T-cell (primary cell): Measurements from ENCODE around the gene SLC24A4. TPM values are rescaled to one million over a fixed set of nuclear protein-coding genes. Genes with fewer than 3 reads are reported as not detected.

Source experiments
- ATAC-seq, 4 experiments: fragments of 200-7000 bp in 3 of 4; fragments of 150-1000 bp in 1 of 4; cut with Tn5 transposase; replicated peaks in 1 of 4; 1 replicate in 3 of 4; 2 replicates in 1 of 4; pipeline ENCODE4 v1.10.0; 2021; ENCODE audit warnings: moderate library complexity in 3 of 4, mild to moderate bottlenecking in 2 of 4, moderate number of reproducible peaks in 1 of 4
- CTCF ChIA-PET, 2 donors: fragments of 300-600 bp; sonication (Branson Sonifier 250); formaldehyde crosslinking; loops; one replicate each; lab custom pipeline; 2022; ENCODE audit warnings: antibody characterized with exemption in 2 of 2; lab: Charles Lee
- POLR2A ChIA-PET, 2 donors: fragments of 300-600 bp; sonication (Branson Sonifier 250); formaldehyde crosslinking; loops; one replicate each; lab custom pipeline; 2022; ENCODE audit warnings: antibody characterized with exemption in 2 of 2; lab: Charles Lee
- DNase-seq, 35 experiments: peaks; one replicate each; pipeline versions ENCODE4 v3.0.0 to v3.0.0-alpha.2; 2013 to 2023
- H3K27ac ChIP-seq: one replicate; pipeline ENCODE4 v1.5.1; 2013; ENCODE audit warnings: low read length
- H3K27me3 ChIP-seq, 2 experiments: replicated peaks in 1 of 2; 1 replicate in 1 of 2; 2 replicates in 1 of 2; pipeline versions ENCODE4 v1.6.1 to v1.7.0; 2013; ENCODE audit warnings: low read length in 1 of 2, mixed read lengths in 1 of 2; ENCODE audit not compliant: control insufficient read depth in 2 of 2, insufficient read depth in 2 of 2; ENCODE audit errors: extremely low read depth in 1 of 2
- H3K36me3 ChIP-seq, 2 donors: 1 replicate in 1 of 2; 2 replicates in 1 of 2; pipeline versions ENCODE4 v1.6.1 to v1.7.0; 2013; ENCODE audit warnings: low read length in 1 of 2; ENCODE audit not compliant: control insufficient read depth in 2 of 2, insufficient read depth in 1 of 2; ENCODE audit errors: extremely low read depth in 1 of 2
- H3K4me1 ChIP-seq, 2 experiments: 1 replicate in 1 of 2; 2 replicates in 1 of 2; pipeline versions ENCODE4 v1.6.1 to v1.7.0; 2013; ENCODE audit warnings: low read length in 2 of 2, mixed read lengths in 1 of 2; ENCODE audit not compliant: insufficient read depth in 2 of 2, control insufficient read depth in 1 of 2; ENCODE audit errors: extremely low read depth in 1 of 2
- H3K4me3 ChIP-seq, 2 donors: 1 replicate in 1 of 2; 2 replicates in 1 of 2; pipeline versions ENCODE4 v1.5.1 to v1.7.0; 2013; ENCODE audit warnings: mild to moderate bottlenecking in 2 of 2, low read length in 1 of 2, moderate library complexity in 1 of 2; ENCODE audit not compliant: control insufficient read depth in 1 of 2; ENCODE audit errors: extremely low read depth in 1 of 2
- H3K9me3 ChIP-seq: 2 replicates; pipeline ENCODE4 v1.7.0; 2013
- H3K27ac Mint-ChIP-seq, 2 donors: one replicate each; pipeline ENCODE4 v1.8.0; 2020 to 2021; ENCODE audit warnings: mild to moderate bottlenecking in 2 of 2, mixed read lengths in 2 of 2
- H3K27me3 Mint-ChIP-seq, 2 donors: one replicate each; pipeline ENCODE4 v1.8.0; 2021 to 2022; ENCODE audit warnings: mixed read lengths in 2 of 2
- H3K36me3 Mint-ChIP-seq: one replicate; pipeline ENCODE4 v1.8.0; 2021; ENCODE audit warnings: mixed read lengths
- H3K4me1 Mint-ChIP-seq, 3 donors: one replicate each; pipeline ENCODE4 v1.8.0; 2020 to 2022; ENCODE audit warnings: mixed read lengths in 3 of 3, mild to moderate bottlenecking in 1 of 3
- H3K4me3 Mint-ChIP-seq, 3 donors: one replicate each; pipeline ENCODE4 v1.8.0; 2020 to 2022; ENCODE audit warnings: mild to moderate bottlenecking in 3 of 3, mixed read lengths in 3 of 3, moderate library complexity in 3 of 3
- H3K9me3 Mint-ChIP-seq, 3 donors: one replicate each; pipeline ENCODE4 v1.8.0; 2020 to 2022; ENCODE audit warnings: mixed read lengths in 3 of 3
- WGBS: methylation state at CpG from one replicate; pipeline ENCODE4 v1.1.5; 2013; ENCODE audit warnings: missing lambda C conversion rate; ENCODE audit not compliant: insufficient coverage; 5-methylcytosine and 5-hydroxymethylcytosine counted together
- total RNA-seq, 35 experiments: library from RNA in 6 of 35; stranded (reverse) in 6 of 35; fragments of 120-200 nt in 1 of 35; gene quantifications; one replicate each; pipeline versions ENCODE4 v1.2.1 to v1.2.4 and lab custom pipeline; 2013 to 2026

SLC24A4 gene
- total RNA-seq, 5 donors from 2014 or later (not counting 1 experiment from before 2014, with no cell fraction given): 0.14 to 0.15 TPM; not detected in 3

DNA sequence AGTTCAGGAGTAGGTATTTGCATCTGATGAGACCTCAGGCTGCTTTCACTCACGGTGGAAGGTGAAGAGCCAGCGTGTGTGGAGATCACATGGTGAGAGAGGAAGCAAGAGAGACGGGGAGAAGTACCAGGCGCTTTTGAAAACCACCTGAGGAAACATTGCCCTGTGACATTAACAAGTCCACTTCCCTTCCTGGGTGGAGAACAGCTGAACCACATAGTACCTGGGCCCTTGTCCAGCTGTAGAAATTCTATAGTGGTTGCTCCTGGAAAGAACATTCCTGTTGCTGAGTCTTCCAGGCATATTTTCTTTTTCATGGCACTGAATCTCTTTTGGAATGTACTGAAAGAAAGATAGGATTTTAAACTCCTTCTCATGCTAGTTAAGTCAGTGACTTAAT is 103.3 kb downstream of the SLC24A4 start:
- peak in 2 of 4 experiments; percentile 37 to 40 for ATAC-seq

GRCh38 chr14:92427096-92427495 is 104.1 kb downstream of the SLC24A4 start:
- no peak overlapping the region for H3K27ac Mint-ChIP-seq
- H3K27me3 Mint-ChIP-seq: no peaks in the 10 kb centered on the region
- no peaks in the 10 kb centered on the region for H3K36me3 Mint-ChIP-seq
- H3K9me3 ChIP-seq: no peaks in the 10 kb centered on the region
- H3K36me3 ChIP-seq: no peaks in the 10 kb centered on the region
- peaks cover 0 to 6% of the 10 kb centered on the region in 2 experiments for H3K27me3 ChIP-seq
- peaks cover 5 to 8% of the 10 kb centered on the region in 2 experiments for H3K4me1 ChIP-seq
- peaks cover 9 to 11% (median 9%) of the 10 kb centered on the region in 3 donors for H3K4me1 Mint-ChIP-seq
- H3K27ac ChIP-seq: no peak overlapping the region
- ATAC-seq (no peak), DNase-seq (no peak)
- H3K9me3 Mint-ChIP-seq: no peaks in the 10 kb centered on the region
- ChIA-PET CTCF (no interaction called here), POLR2A (no interaction called here)
- no peak overlapping the region for H3K4me3 Mint-ChIP-seq
- WGBS: 67% methylated on average over 3 of the region's 3 CpGs
- no peak overlapping the region for H3K4me3 ChIP-seq

More for the DNA sequence above, 103.3 kb downstream of the SLC24A4 start:
- H3K36me3 ChIP-seq: no peaks in the 10 kb centered on the region
- H3K27me3 Mint-ChIP-seq: no peaks in the 10 kb centered on the region
- H3K27me3 ChIP-seq: peaks cover 0 to 6% of the 10 kb centered on the region in 2 experiments
- no peak overlapping the region for H3K27ac ChIP-seq
- WGBS: 0% methylated on average over 2 of the region's 4 CpGs
- H3K9me3 ChIP-seq: no peaks in the 10 kb centered on the region
- no peak overlapping the region for H3K4me3 Mint-ChIP-seq
- H3K36me3 Mint-ChIP-seq: no peaks in the 10 kb centered on the region
- no peaks in the 10 kb centered on the region for H3K9me3 Mint-ChIP-seq
- peak overlapping the region in 1 of 2 donors; percentile 17 for H3K27ac Mint-ChIP-seq
- peak in 1 of 35 experiments; percentile 13 for DNase-seq
- H3K4me1 Mint-ChIP-seq: peaks cover 9 to 11% (median 9%) of the 10 kb centered on the region in 3 donors
- POLR2A ChIA-PET: no interaction called here
- H3K4me3 ChIP-seq: no peak overlapping the region
- peaks cover 5 to 8% of the 10 kb centered on the region in 2 experiments for H3K4me1 ChIP-seq
- CTCF ChIA-PET: no interaction called here

DNA sequence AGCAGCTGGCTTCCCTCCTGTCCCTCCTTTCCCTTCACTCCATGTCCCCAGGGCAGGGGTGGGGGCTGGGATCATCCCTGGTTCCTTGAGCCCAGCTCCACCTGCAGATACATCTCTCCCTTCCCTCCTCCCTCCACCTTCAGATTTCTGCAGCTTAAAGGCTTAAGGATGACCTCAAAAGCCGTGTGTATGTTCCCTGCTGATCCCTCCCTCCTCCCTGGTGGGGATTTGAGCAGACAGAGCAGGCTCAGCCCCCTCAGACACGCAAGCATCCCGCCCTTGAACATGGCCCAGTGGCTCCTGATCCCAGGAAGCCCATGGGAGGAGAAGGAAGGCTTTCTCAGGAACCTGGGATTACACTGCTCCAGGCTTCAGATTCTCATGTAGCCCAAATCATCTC is 107.7 kb downstream of the SLC24A4 start:
- no peaks in the 10 kb centered on the region for H3K36me3 ChIP-seq
- no peaks in the 10 kb centered on the region for H3K36me3 Mint-ChIP-seq
- H3K27me3 Mint-ChIP-seq: no peaks in the 10 kb centered on the region
- no peaks in the 10 kb centered on the region for H3K9me3 ChIP-seq
- H3K4me3 ChIP-seq: no peak overlapping the region
- peaks cover 0 to 6% of the 10 kb centered on the region in 2 experiments for H3K27me3 ChIP-seq
- no peak overlapping the region for H3K4me3 Mint-ChIP-seq
- no peak for DNase-seq
- ChIA-PET CTCF (no interaction called here), POLR2A (no interaction called here)
- H3K4me1 ChIP-seq: peaks cover 5% of the 10 kb centered on the region in 2 experiments
- peaks cover 0 to 2% (median 0%) of the 10 kb centered on the region in 3 donors for H3K9me3 Mint-ChIP-seq
- peaks cover 7 to 9% (median 9%) of the 10 kb centered on the region in 3 donors for H3K4me1 Mint-ChIP-seq
- 50% methylated on average over 1 of the region's 3 CpGs for WGBS
- H3K27ac ChIP-seq: no peak overlapping the region
- no peak for ATAC-seq
- H3K27ac Mint-ChIP-seq: no peak overlapping the region

DNA sequence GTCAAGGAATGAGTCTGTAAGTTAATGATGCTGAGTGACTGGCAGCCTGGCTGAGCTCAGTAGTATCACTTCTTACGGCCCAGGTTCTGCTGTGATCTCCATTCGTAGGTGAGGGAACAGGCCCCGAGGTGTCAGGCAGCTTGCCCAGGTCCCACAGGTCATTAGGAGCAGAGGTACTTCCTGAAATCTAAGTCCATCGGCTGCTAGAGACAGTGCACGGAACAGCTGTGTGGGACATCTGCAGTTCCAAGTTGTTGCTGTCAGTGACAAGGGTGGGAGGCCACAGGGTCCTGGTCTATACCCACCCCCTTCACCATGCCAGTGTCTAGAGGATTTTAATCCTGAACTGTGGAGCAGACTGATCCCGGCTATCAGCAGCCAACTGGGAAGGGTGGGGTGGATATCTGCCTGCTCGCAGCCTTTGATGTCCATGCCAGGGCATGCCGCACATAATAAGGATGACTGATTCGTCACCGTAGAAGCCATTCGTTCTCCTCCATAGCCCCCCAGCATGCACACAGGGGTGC is 108.3 kb downstream of the SLC24A4 start:
- Histone ChIP-seq H3K27me3 (peaks cover 0 to 6% of the 10 kb centered on the region in 2 experiments), H3K9me3 (no peaks in the 10 kb centered on the region), H3K36me3 (no peaks in the 10 kb centered on the region), H3K4me3 (no peak overlapping the region), H3K27ac (no peak overlapping the region), H3K4me1 (peaks cover under 1 to 4% of the 10 kb centered on the region in 2 experiments)
- 75% methylated on average over 4 of the region's 11 CpGs for WGBS
- POLR2A ChIA-PET: no interaction called here
- no peak for ATAC-seq
- peaks cover 1 to 3% (median 3%) of the 10 kb centered on the region in 3 donors for H3K4me1 Mint-ChIP-seq
- H3K27ac Mint-ChIP-seq: no peak overlapping the region
- no peaks in the 10 kb centered on the region for H3K36me3 Mint-ChIP-seq
- DNase-seq: no peak
- CTCF ChIA-PET: no interaction called here
- H3K4me3 Mint-ChIP-seq: no peak overlapping the region
- H3K27me3 Mint-ChIP-seq: no peaks in the 10 kb centered on the region
- peaks cover 0 to 2% (median 0%) of the 10 kb centered on the region in 3 donors for H3K9me3 Mint-ChIP-seq

- ATAC-seq (no peak), DNase-seq (no peak)
- Mint-ChIP-seq H3K4me1 (peaks cover 0 to 2% (median 0%) of the 10 kb centered on the region in 3 donors), H3K27ac (no peak overlapping the region), H3K27me3 (no peaks in the 10 kb centered on the region), H3K4me3 (no peak overlapping the region), H3K9me3 (peaks cover 0 to 2% (median 0%) of the 10 kb centered on the region in 3 donors), H3K36me3 (no peaks in the 10 kb centered on the region)
- Histone ChIP-seq H3K4me3 (no peak overlapping the region), H3K27me3 (peaks cover 0 to 8% of the 10 kb centered on the region in 2 experiments), H3K9me3 (no peaks in the 10 kb centered on the region), H3K36me3 (no peaks in the 10 kb centered on the region), H3K27ac (no peak overlapping the region), H3K4me1 (peaks cover 0 to 5% of the 10 kb centered on the region in 2 experiments)
- POLR2A ChIA-PET: no interaction called here
- WGBS: no CpG with 5 or more reads among the region's 2 CpGs
- CTCF ChIA-PET: no interaction called here
Measured at GRCh38 chr14:92433407-92433806, 110.4 kb downstream of the SLC24A4 start.

GRCh38 chr14:92435154-92435553 is 112.2 kb downstream of the SLC24A4 start:
- Histone ChIP-seq H3K4me1 (peaks cover 0 to 13% of the 10 kb centered on the region in 2 experiments), H3K9me3 (no peaks in the 10 kb centered on the region), H3K27me3 (peaks cover 0 to 13% of the 10 kb centered on the region in 2 experiments), H3K27ac (no peak overlapping the region), H3K4me3 (no peak overlapping the region), H3K36me3 (no peaks in the 10 kb centered on the region)
- no peaks in the 10 kb centered on the region for H3K27me3 Mint-ChIP-seq
- no peak for DNase-seq
- peaks cover 0 to 2% (median 2%) of the 10 kb centered on the region in 3 donors for H3K4me1 Mint-ChIP-seq
- ChIA-PET POLR2A (no interaction called here), CTCF (no interaction called here)
- ATAC-seq: no peak
- no peak overlapping the region for H3K4me3 Mint-ChIP-seq
- H3K36me3 Mint-ChIP-seq: no peaks in the 10 kb centered on the region
- peaks cover 0 to 2% (median 0%) of the 10 kb centered on the region in 3 donors for H3K9me3 Mint-ChIP-seq
- H3K27ac Mint-ChIP-seq: no peak overlapping the region
